Upper lobe of left lung (tissue), 6 donors: Measurements from ENCODE around the gene LCN9. TPM values are rescaled to one million over a fixed set of nuclear protein-coding genes. Genes with fewer than 3 reads are reported as not detected.

Experiments used
- ATAC-seq, 2 donors: fragments of 200-7000 bp; cut with Tn5 transposase; one replicate each; pipeline ENCODE4 v1.9.1; 2022; ENCODE audit warnings: mild to moderate bottlenecking in 2 of 2, moderate library complexity in 2 of 2; ENCODE audit not compliant: low FRiP score in 2 of 2
- DNase-seq, 2 donors: peaks; one replicate each; pipeline ENCODE4 v3.0.0-alpha.2; 2019 to 2020
- H3K27ac ChIP-seq, 4 donors: fragments of 200-600 bp; sonication (generic); one replicate each; pipeline ENCODE4 v1.5.1; 2016 to 2019
- H3K27me3 ChIP-seq, 4 donors: fragments of 200-600 bp; sonication (generic); one replicate each; pipeline ENCODE4 v1.5.1; 2017 to 2019
- H3K36me3 ChIP-seq, 4 donors: fragments of 200-600 bp; sonication (generic); one replicate each; pipeline ENCODE4 v1.5.1; 2016 to 2019
- H3K4me1 ChIP-seq, 4 donors: fragments of 200-600 bp; sonication (generic); one replicate each; pipeline ENCODE4 v1.5.1; 2018 to 2019
- H3K4me3 ChIP-seq, 4 donors: fragments of 200-600 bp; sonication (generic); one replicate each; pipeline ENCODE4 v1.5.1; 2017 to 2019; ENCODE audit warnings: mild to moderate bottlenecking in 2 of 4, moderate library complexity in 1 of 4
- H3K9me3 ChIP-seq, 4 donors: fragments of 200-600 bp; sonication (generic); one replicate each; pipeline ENCODE4 v1.5.1; 2018 to 2019
- CTCF ChIP-seq, 6 experiments: fragments of 450-650 bp in 4 of 6; fragments of 200-600 bp in 2 of 6; sonication (generic) in 2 of 6; IDR thresholded peaks; one replicate each; pipeline ENCODE4 v1.5.1; 2016 to 2019; ENCODE audit warnings: antibody characterized with exemption in 6 of 6
- EP300 ChIP-seq, 4 donors: sonication (generic); formaldehyde crosslinking; IDR thresholded peaks; one replicate each; pipeline ENCODE4 v1.5.1; 2017; ENCODE audit warnings: antibody characterized with exemption in 4 of 4, control low read depth in 2 of 4
- POLR2A ChIP-seq, 4 donors: fragments of 450-650 bp; IDR thresholded peaks; one replicate each; pipeline ENCODE4 v1.5.1; 2016 to 2017; ENCODE audit warnings: antibody characterized with exemption in 4 of 4, mild to moderate bottlenecking in 2 of 4
- POLR2AphosphoS5 ChIP-seq, 2 donors: sonication (generic); formaldehyde crosslinking; IDR thresholded peaks; one replicate each; pipeline ENCODE4 v1.5.1; 2017; ENCODE audit warnings: antibody characterized with exemption in 2 of 2
- WGBS, 2 donors: methylation state at CpG; one replicate each; pipeline ENCODE4 v1.1.5; 2017 to 2018; 5-methylcytosine and 5-hydroxymethylcytosine counted together
- total RNA-seq, 6 donors: library from RNA; depleted of rRNA in 4 of 6; stranded (reverse); fragments of >200 nt in 4 of 6; gene quantifications; one replicate each; pipeline versions ENCODE4 v1.1.0 to v1.2.1, GENCODE V29; 2016 to 2021
- donor health status: DM: no; HTN: no; CAD: no; lungs with moderate emphysema.
- donor health status: DM: no; HTN: yes; CAD: no; lungs with severe emphysema.

Gene LCN9
- total RNA-seq, 6 donors from 2014 or later, result not detected

- DNase-seq (peak in 1 of 2 donors; percentile 55), ATAC-seq (no peak)
- Histone ChIP-seq H3K27ac (no peak overlapping the region), H3K4me1 (no peaks in the 10 kb centered on the region), H3K9me3 (no peaks in the 10 kb centered on the region), H3K4me3 (no peak overlapping the region), H3K36me3 (no peaks in the 10 kb centered on the region), H3K27me3 (no peaks in the 10 kb centered on the region)
- WGBS, 2 donors, result 81 to 89% methylated on average over 5 of the region's 5 CpGs
- TF ChIP-seq POLR2A (IDR thresholded peaks at IDR 0.05) (no peak), EP300 (IDR thresholded peaks at IDR 0.05) (no peak), CTCF (IDR thresholded peaks at IDR 0.05) (no peak), POLR2AphosphoS5 (IDR thresholded peaks at IDR 0.05) (no peak)
These were observed 18.1 kb downstream of the LCN9 start for GRCh38 chr9:135681161-135681560.

GRCh38 chr9:135683401-135684034 lies 20.4 kb downstream of the LCN9 start:
- no peak overlapping the region for H3K27ac ChIP-seq
- no peaks in the 10 kb centered on the region for H3K4me1 ChIP-seq
- ATAC-seq (no peak), DNase-seq (peak in 1 of 2 donors; percentile 45)
- no peaks in the 10 kb centered on the region for H3K36me3 ChIP-seq
- WGBS, 2 donors, result 40 to 77% methylated on average over 1 to 15 of the region's 15 CpGs
- no peak overlapping the region for H3K4me3 ChIP-seq
- no peak for TF ChIP-seq CTCF (IDR thresholded peaks at IDR 0.05)
- no peak for TF ChIP-seq POLR2A (IDR thresholded peaks at IDR 0.05)
- TF ChIP-seq POLR2AphosphoS5 (IDR thresholded peaks at IDR 0.05), result no peak
- no peak for TF ChIP-seq EP300 (IDR thresholded peaks at IDR 0.05)
- H3K9me3 ChIP-seq, result no peaks in the 10 kb centered on the region
- H3K27me3 ChIP-seq, result no peaks in the 10 kb centered on the region

GRCh38 chr9:135684691-135685090 lies 21.6 kb downstream of the LCN9 start:
- Histone ChIP-seq H3K27ac (no peak overlapping the region), H3K4me1 (no peaks in the 10 kb centered on the region), H3K36me3 (no peaks in the 10 kb centered on the region), H3K9me3 (no peaks in the 10 kb centered on the region), H3K4me3 (no peak overlapping the region), H3K27me3 (no peaks in the 10 kb centered on the region)
- peak in 1 of 2 donors; percentile 63 for DNase-seq
- TF ChIP-seq EP300 (IDR thresholded peaks at IDR 0.05) (no peak), POLR2AphosphoS5 (IDR thresholded peaks at IDR 0.05) (no peak), CTCF (IDR thresholded peaks at IDR 0.05) (no peak), POLR2A (IDR thresholded peaks at IDR 0.05) (no peak)
- no peak for ATAC-seq
- WGBS, 2 donors, result 72% methylated on average over 17 of the region's 17 CpGs; no CpG with 5 or more reads in 1 of the 2 donors

GRCh38 chr9:135687216-135687615 lies 24.1 kb downstream of the LCN9 start:
- H3K4me3 ChIP-seq, result no peak overlapping the region
- DNase-seq, result peak in 1 of 2 donors; percentile 74
- TF ChIP-seq POLR2AphosphoS5 (IDR thresholded peaks at IDR 0.05), result no peak
- no peak for TF ChIP-seq EP300 (IDR thresholded peaks at IDR 0.05)
- TF ChIP-seq POLR2A (IDR thresholded peaks at IDR 0.05), result no peak
- no peak for TF ChIP-seq CTCF (IDR thresholded peaks at IDR 0.05)
- H3K36me3 ChIP-seq, result no peaks in the 10 kb centered on the region
- no peak overlapping the region for H3K27ac ChIP-seq
- no peak for ATAC-seq
- 83 to 93% methylated on average over 5 to 12 of the region's 15 CpGs for WGBS, 2 donors
- H3K9me3 ChIP-seq, result no peaks in the 10 kb centered on the region
- H3K27me3 ChIP-seq, result no peaks in the 10 kb centered on the region
- H3K4me1 ChIP-seq, result no peaks in the 10 kb centered on the region

- no peaks in the 10 kb centered on the region for H3K36me3 ChIP-seq
- no peak overlapping the region for H3K4me3 ChIP-seq
- DNase-seq, result peak in 1 of 2 donors; percentile 49
- no peaks in the 10 kb centered on the region for H3K4me1 ChIP-seq
- no peaks in the 10 kb centered on the region for H3K27me3 ChIP-seq
- no peak for ATAC-seq
- H3K9me3 ChIP-seq, result no peaks in the 10 kb centered on the region
- no peak overlapping the region for H3K27ac ChIP-seq
- 70 to 77% methylated on average over 3 to 10 of the region's 10 CpGs for WGBS, 2 donors
- TF ChIP-seq POLR2A (IDR thresholded peaks at IDR 0.05), result no peak
- TF ChIP-seq EP300 (IDR thresholded peaks at IDR 0.05), result no peak
- no peak for TF ChIP-seq CTCF (IDR thresholded peaks at IDR 0.05)
- no peak for TF ChIP-seq POLR2AphosphoS5 (IDR thresholded peaks at IDR 0.05)
These were observed 25.9 kb downstream of the LCN9 start for GRCh38 chr9:135689011-135689410.
